PC-9 (cell line): ENCODE data around the gene CROCC2. TPM values are rescaled to one million over a fixed set of nuclear protein-coding genes. Genes with fewer than 3 reads are reported as not detected.

Source experiments
- BruUV-seq: library from RNA; stranded (reverse); fragments of 400-500 nt; replicated peaks from 2 replicates; lab custom pipeline; 2021; lab: Mats Ljungman, UMichigan
- CTCF ChIA-PET: fragments of 300-600 bp; sonication (Branson Sonifier 250); formaldehyde crosslinking; loops from one replicate; lab custom pipeline; 2022; ENCODE audit warnings: antibody characterized with exemption; lab: Charles Lee
- POLR2A ChIA-PET: fragments of 300-600 bp; sonication (Branson Sonifier 250); formaldehyde crosslinking; loops from one replicate; lab custom pipeline; 2022; ENCODE audit warnings: antibody characterized with exemption; ENCODE audit not compliant: unreplicated experiment; lab: Charles Lee
- DNase-seq, 2 experiments: peaks; one replicate each; pipeline versions ENCODE4 v3.0.0 to v3.0.0-alpha.2; 2015 to 2022; ENCODE audit warnings: mixed read lengths in 1 of 2
- H2AFZ ChIP-seq: fragments of 200-600 bp; sonication (generic); 2 replicates; pipeline ENCODE4 v1.8.1; 2017; ENCODE audit warnings: antibody characterized with exemption
- H3F3A ChIP-seq: fragments of 200-600 bp; sonication (generic); 2 replicates; pipeline ENCODE4 v1.8.1; 2017; ENCODE audit warnings: antibody characterized with exemption, mild to moderate bottlenecking, low read depth; ENCODE audit not compliant: insufficient read depth
- H3K27ac ChIP-seq: fragments of 200-600 bp; sonication (generic); 2 replicates; pipeline ENCODE4 v1.6.1; 2016; ENCODE audit warnings: mixed run types
- H3K27me3 ChIP-seq: fragments of 200-600 bp; sonication (generic); 2 replicates; pipeline ENCODE4 v1.6.1; 2016; ENCODE audit warnings: low read depth, mixed run types; ENCODE audit not compliant: insufficient read depth
- H3K36me3 ChIP-seq: fragments of 200-600 bp; sonication (generic); 2 replicates; pipeline ENCODE4 v1.6.1; 2016; ENCODE audit warnings: low read depth, mixed run types
- H3K4me1 ChIP-seq: fragments of 200-600 bp; sonication (generic); replicated peaks from 2 replicates; pipeline ENCODE4 v1.6.1; 2016; ENCODE audit warnings: mixed run types; ENCODE audit not compliant: insufficient read depth
- H3K4me2 ChIP-seq: fragments of 200-600 bp; sonication (generic); 2 replicates; pipeline ENCODE4 v1.6.1; 2017; ENCODE audit warnings: mixed run types
- H3K4me3 ChIP-seq: fragments of 200-600 bp; sonication (generic); 2 replicates; pipeline ENCODE4 v1.6.1; 2016; ENCODE audit warnings: mixed run types
- H3K79me2 ChIP-seq: fragments of 200-600 bp; sonication (generic); 2 replicates; pipeline ENCODE4 v1.6.1; 2017; ENCODE audit warnings: low read depth, mixed run types
- H3K9me2 ChIP-seq: fragments of 200-600 bp; sonication (generic); 2 replicates; pipeline ENCODE4 v1.8.1; 2017; ENCODE audit warnings: mild to moderate bottlenecking; ENCODE audit not compliant: insufficient read depth
- H3K9me3 ChIP-seq: fragments of 200-600 bp; sonication (generic); 2 replicates; pipeline ENCODE4 v1.8.1; 2016; ENCODE audit warnings: low read depth; ENCODE audit not compliant: insufficient read depth
- H4K20me1 ChIP-seq: fragments of 200-600 bp; sonication (generic); 2 replicates; pipeline ENCODE4 v1.8.1; 2017; ENCODE audit not compliant: insufficient read depth
- CTCF ChIP-seq: fragments of 200-600 bp; sonication (generic); conservative IDR thresholded peaks from 2 replicates; pipeline ENCODE4 v1.6.1; 2017; ENCODE audit warnings: mixed run types, antibody characterized with exemption, mild to moderate bottlenecking, moderate library complexity
- EZH2 ChIP-seq: fragments of 200-600 bp; sonication (generic); IDR thresholded peaks from 2 replicates; pipeline ENCODE4 v1.8.0; 2017; ENCODE audit warnings: antibody characterized with exemption, low read depth
- intact Hi-C: fragments of 100-400 bp; cut with micrococcal nuclease; formaldehyde crosslinking; loops from one replicate; pipeline ENCODE4 v1.10.0; 2022; ENCODE audit not compliant: unreplicated experiment
- total RNA-seq: library from RNA; stranded (reverse); gene quantifications from 2 replicates; pipeline ENCODE4 v1.2.3, GENCODE V29; 2021

Gene CROCC2
- total RNA-seq, 1 experiment from 2014 or later, result not detected

GRCh38 chr2:241010531-241011295, 104.6 kb downstream of the CROCC2 start:
- ChIA-PET POLR2A (no interaction called here), CTCF (no interaction called here)
- no peak for TF ChIP-seq CTCF
- TF ChIP-seq EZH2, result no peak
- Histone ChIP-seq H3K4me3 (no peak overlapping the region; the same call in 1 of the 2 replicates), H3F3A (peaks cover 12% of the 10 kb centered on the region; the same call in 1 of the 2 replicates), H3K9me2 (no peaks in the 10 kb centered on the region), H2AFZ (peak overlapping the region; percentile 75; the same call in 1 of the 2 replicates), H3K79me2 (no peaks in the 10 kb centered on the region), H3K4me2 (peak overlapping the region; percentile 73), H3K36me3 (no peaks in the 10 kb centered on the region), H3K27me3 (no peaks in the 10 kb centered on the region), H4K20me1 (no peaks in the 10 kb centered on the region), H3K4me1 (peaks cover 17% of the 10 kb centered on the region), H3K9me3 (no peaks in the 10 kb centered on the region), H3K27ac (peak overlapping the region; percentile 18; the same call in 1 of the 2 replicates)
- no peak for DNase-seq
- BruUV-seq, result no TSS peak
- intact Hi-C loops, result loop anchor here (1.0 kb wide), 1 partner anchor 12 kb away; the partner anchor contains the start of gene SNED1

DNA sequence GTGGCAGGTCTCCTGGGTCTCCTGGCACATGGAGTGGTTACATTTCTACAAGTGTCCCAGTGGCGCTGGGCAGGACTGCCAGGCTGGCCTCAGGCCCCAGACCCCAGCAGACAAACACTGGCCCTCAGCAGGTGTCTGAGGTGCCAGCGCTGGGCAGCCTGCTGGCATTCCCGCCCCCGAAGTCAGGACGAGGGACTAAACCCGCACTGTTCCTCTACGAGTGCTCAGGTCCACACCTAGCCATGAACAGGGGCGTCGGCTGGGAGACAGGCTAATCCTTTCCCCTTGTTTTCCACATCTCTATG, 105.1 kb downstream of the CROCC2 start:
- Histone ChIP-seq H3K27ac (no peak overlapping the region), H4K20me1 (no peaks in the 10 kb centered on the region), H3K4me2 (no peak overlapping the region), H3K27me3 (no peaks in the 10 kb centered on the region), H2AFZ (no peak overlapping the region), H3K4me3 (no peak overlapping the region), H3K9me3 (no peaks in the 10 kb centered on the region), H3K79me2 (no peaks in the 10 kb centered on the region), H3K36me3 (no peaks in the 10 kb centered on the region), H3K4me1 (peaks cover 17% of the 10 kb centered on the region), H3K9me2 (no peaks in the 10 kb centered on the region), H3F3A (peaks cover 12% of the 10 kb centered on the region; the same call in 1 of the 2 replicates)
- DNase-seq, result no peak
- ChIA-PET CTCF (no interaction called here), POLR2A (no interaction called here)
- TF ChIP-seq EZH2 (no peak), CTCF (no peak)
- BruUV-seq, result no TSS peak
- intact Hi-C loops, result no loop called here

DNA sequence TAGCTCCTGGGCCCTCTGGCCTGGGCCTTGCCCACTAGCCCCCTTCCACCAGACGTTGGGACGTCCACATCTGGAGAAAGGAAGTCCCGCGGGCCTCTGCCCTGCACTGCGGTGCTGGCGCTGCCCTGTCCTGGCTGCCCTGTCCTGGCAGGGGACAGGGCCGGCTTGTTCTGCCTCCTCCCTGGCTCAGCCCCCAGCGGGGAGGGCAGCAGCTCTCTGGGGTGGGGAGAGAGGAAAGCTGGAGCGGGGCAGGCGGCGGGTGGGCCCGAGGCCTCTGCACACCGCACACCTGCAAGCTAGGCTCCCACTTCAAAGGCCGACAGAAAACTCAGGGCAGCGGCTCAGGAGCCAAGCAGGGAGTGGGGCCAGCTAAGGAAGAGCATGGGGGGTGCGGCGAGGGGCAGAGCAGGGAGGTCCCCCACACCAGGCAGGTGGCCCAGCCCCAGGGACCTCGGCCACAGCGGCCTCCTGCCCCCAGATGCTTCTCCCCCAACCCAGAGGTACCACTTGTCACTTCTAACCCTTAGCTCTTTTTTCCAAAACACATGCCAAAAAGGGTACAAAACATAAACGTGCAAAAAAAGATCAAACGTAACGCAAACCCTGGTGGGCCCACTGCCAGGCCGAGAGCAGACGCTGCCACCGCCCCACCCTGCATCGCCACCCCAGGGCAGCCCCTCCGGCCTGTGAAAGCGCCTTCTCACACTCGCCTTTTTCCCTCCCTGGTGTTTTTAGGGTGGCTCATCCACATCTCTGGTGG, 105.8 kb downstream of the CROCC2 start:
- no peak for DNase-seq
- intact Hi-C loops, result no loop called here
- no TSS peak for BruUV-seq

More for the DNA sequence above, 105.8 kb downstream of the CROCC2 start:
- Histone ChIP-seq H3F3A (peaks cover 12% of the 10 kb centered on the region; the same call in 1 of the 2 replicates), H3K4me1 (peaks cover 17% of the 10 kb centered on the region), H2AFZ (no peak overlapping the region), H3K79me2 (no peaks in the 10 kb centered on the region), H3K36me3 (no peaks in the 10 kb centered on the region), H3K4me3 (no peak overlapping the region), H3K27ac (no peak overlapping the region), H3K9me3 (no peaks in the 10 kb centered on the region), H4K20me1 (no peaks in the 10 kb centered on the region), H3K4me2 (no peak overlapping the region), H3K27me3 (no peaks in the 10 kb centered on the region), H3K9me2 (no peaks in the 10 kb centered on the region)
- ChIA-PET CTCF (interaction anchor here (0.5 kb wide), 1 partner anchor 11 kb away, joined by 15 read pairs; no protein-coding TSS in a partner anchor), POLR2A (no interaction called here)
- no peak for TF ChIP-seq EZH2
- no peak for TF ChIP-seq CTCF
